Cardiac muscle cell (in vitro differentiated cells and primary cell): ENCODE data around the gene RAB43. TPM values are rescaled to one million over a fixed set of nuclear protein-coding genes. Genes with fewer than 3 reads are reported as not detected.

Source experiments
- DNase-seq, 2 donors: peaks; one replicate each; pipeline versions ENCODE4 v3.0.0 to v3.0.0-alpha.2; 2010 to 2017; ENCODE audit warnings: low read depth in 1 of 2, low spot score in 1 of 2
- H3K27ac ChIP-seq: fragments of 200-600 bp; sonication (generic); 2 replicates; pipeline ENCODE4 v1.5.1; 2016
- H3K27me3 ChIP-seq: fragments of 200-600 bp; sonication (generic); 2 replicates; pipeline ENCODE4 v1.6.0; 2016; ENCODE audit warnings: control low read depth
- H3K36me3 ChIP-seq: fragments of 200-600 bp; sonication (generic); 2 replicates; pipeline ENCODE4 v1.5.1; 2016; ENCODE audit warnings: control low read depth
- H3K4me1 ChIP-seq: fragments of 200-600 bp; sonication (generic); 2 replicates; pipeline ENCODE4 v1.8.1; 2017; ENCODE audit warnings: low read depth, mild to moderate bottlenecking, mixed run types
- H3K4me3 ChIP-seq: fragments of 200-600 bp; sonication (generic); 2 replicates; pipeline ENCODE4 v1.5.1; 2016; ENCODE audit warnings: mild to moderate bottlenecking
- H3K9me3 ChIP-seq: fragments of 200-600 bp; sonication (generic); 2 replicates; pipeline ENCODE4 v1.5.1; 2017; ENCODE audit warnings: low read depth, mild to moderate bottlenecking, control low read depth
- CTCF ChIP-seq: IDR thresholded peaks from 2 replicates; pipeline ENCODE4 v1.5.1; 2012; ENCODE audit warnings: low read depth, mild to moderate bottlenecking, low read length
- polyA plus RNA-seq: library from polyadenylated mRNA; unstranded; fragments of >200 nt; fragmentation: Nextera tagmentation; extraction: Ambion mirVana; gene quantifications from 2 replicates; pipeline ENCODE4 v1.2.1, GENCODE V29; 2016
- total RNA-seq: library from RNA; depleted of rRNA; stranded (reverse); fragments of >200 nt; gene quantifications from 2 replicates; pipeline ENCODE4 v1.2.3, GENCODE V29; 2016

The RAB43 gene
- total and polyA plus RNA-seq, 2 experiments from 2014 or later = 8.5 to 11.4 TPM

GRCh38 chr3:129054605-129055104 is 66.9 kb downstream of the RAB43 start:
- no peak overlapping the region for H3K4me3 ChIP-seq
- peak in 1 of 2 donors; percentile 20 for DNase-seq

GRCh38 chr3:129052675-129053074 is 68.9 kb downstream of the RAB43 start:
- DNase-seq = peak; percentile 14 to 54
- TF ChIP-seq CTCF = no peak
- H3K4me1 ChIP-seq = peaks cover 20% of the 10 kb centered on the region
- H3K27ac ChIP-seq = no peak overlapping the region
- H3K4me3 ChIP-seq = no peak overlapping the region
- no peaks in the 10 kb centered on the region for H3K27me3 ChIP-seq
- H3K9me3 ChIP-seq = no peaks in the 10 kb centered on the region
- no peaks in the 10 kb centered on the region for H3K36me3 ChIP-seq

More at GRCh38 chr3:129054605-129055104, 66.9 kb downstream of the RAB43 start:
- no peaks in the 10 kb centered on the region for H3K9me3 ChIP-seq
- H3K27ac ChIP-seq = no peak overlapping the region
- no peak for TF ChIP-seq CTCF
- peaks cover 20% of the 10 kb centered on the region for H3K4me1 ChIP-seq
- H3K27me3 ChIP-seq = no peaks in the 10 kb centered on the region
- no peaks in the 10 kb centered on the region for H3K36me3 ChIP-seq

- H3K4me1 ChIP-seq = peaks cover 20% of the 10 kb centered on the region
- no peaks in the 10 kb centered on the region for H3K27me3 ChIP-seq
- no peak overlapping the region for H3K27ac ChIP-seq
- no peak overlapping the region for H3K4me3 ChIP-seq
- no peak for DNase-seq
- no peak for TF ChIP-seq CTCF
- no peaks in the 10 kb centered on the region for H3K36me3 ChIP-seq
- no peaks in the 10 kb centered on the region for H3K9me3 ChIP-seq
Observed at GRCh38 chr3:129051871-129052340, 69.7 kb downstream of the RAB43 start.

- no peaks in the 10 kb centered on the region for H3K27me3 ChIP-seq
- no peak overlapping the region for H3K4me3 ChIP-seq
- H3K4me1 ChIP-seq = peaks cover 20% of the 10 kb centered on the region
- no peaks in the 10 kb centered on the region for H3K9me3 ChIP-seq
- no peak for TF ChIP-seq CTCF
- no peak for DNase-seq
- no peak overlapping the region for H3K27ac ChIP-seq
- no peaks in the 10 kb centered on the region for H3K36me3 ChIP-seq
Observed at GRCh38 chr3:129050556-129051295, 70.9 kb downstream of the RAB43 start.

- Histone ChIP-seq H3K9me3 (no peaks in the 10 kb centered on the region), H3K4me3 (no peak overlapping the region), H3K36me3 (no peaks in the 10 kb centered on the region), H3K27ac (no peak overlapping the region), H3K4me1 (peaks cover 6% of the 10 kb centered on the region), H3K27me3 (no peaks in the 10 kb centered on the region)
- DNase-seq = no peak
- TF ChIP-seq CTCF = no peak
Observed at GRCh38 chr3:129047553-129047839, 74.1 kb downstream of the RAB43 start.
